Stomach (tissue), 9 donors: Measurements from ENCODE around the gene DOCK2. TPM values are rescaled to one million over a fixed set of nuclear protein-coding genes. Genes with fewer than 3 reads are reported as not detected.

Experiments
- DNase-seq, 2 donors: peaks; one replicate each; pipeline versions ENCODE4 v3.0.0 to v3.0.0-alpha.2; 2013 to 2019
- H3K27ac ChIP-seq, 5 donors: fragments of 200-600 bp in 4 of 5; sonication (generic) in 4 of 5; one replicate each; pipeline ENCODE4 v1.5.1; 2013 to 2019; ENCODE audit warnings: mild to moderate bottlenecking in 1 of 5, moderate library complexity in 1 of 5
- H3K27me3 ChIP-seq, 3 donors: fragments of 200-600 bp; sonication (generic); one replicate each; pipeline ENCODE4 v1.5.1; 2017 to 2019; ENCODE audit warnings: mixed run types in 1 of 3
- H3K36me3 ChIP-seq, 4 donors: fragments of 200-600 bp; sonication (generic); 1 replicate in 3 of 4; 2 replicates in 1 of 4; pipeline ENCODE4 v1.5.1; 2016 to 2019
- H3K4me1 ChIP-seq, 4 donors: fragments of 200-600 bp; sonication (generic); one replicate each; pipeline ENCODE4 v1.5.1; 2016 to 2019
- H3K4me3 ChIP-seq, 4 donors: fragments of 200-600 bp; sonication (generic) in 3 of 4; one replicate each; pipeline ENCODE4 v1.5.1; 2016 to 2019; ENCODE audit warnings: mild to moderate bottlenecking in 1 of 4
- H3K9me3 ChIP-seq, 4 donors: fragments of 200-600 bp; sonication (generic); one replicate each; pipeline ENCODE4 v1.5.1; 2016 to 2019
- EP300 ChIP-seq: sonication (generic); formaldehyde crosslinking; IDR thresholded peaks from one replicate; pipeline ENCODE4 v1.6.1; 2017; ENCODE audit warnings: antibody characterized with exemption
- POLR2A ChIP-seq, 4 donors: fragments of 450-650 bp; IDR thresholded peaks; one replicate each; pipeline ENCODE4 v1.6.1; 2016; ENCODE audit warnings: antibody characterized with exemption in 4 of 4, control low read depth in 2 of 4, mild to moderate bottlenecking in 1 of 4, moderate library complexity in 1 of 4
- POLR2AphosphoS5 ChIP-seq, 3 donors: sonication (generic); formaldehyde crosslinking; IDR thresholded peaks; one replicate each; pipeline ENCODE4 v1.6.1; 2016; ENCODE audit warnings: antibody characterized with exemption in 3 of 3
- WGBS, 5 donors: extraction: QIAGEN DNeasy Blood & Tissue Kit in 3 of 5; methylation state at CpG; one replicate each; pipeline versions ENCODE4 v1.1.5 to v1.1.7; 2013 to 2018; 5-methylcytosine and 5-hydroxymethylcytosine counted together
- intact Hi-C: fragments of 100-400 bp; cut with DNase I; formaldehyde crosslinking; loops from one replicate; pipeline ENCODE4 v1.15.1; 2023; ENCODE audit warnings: low total_unique reads
- polyA plus RNA-seq, 3 donors: library from polyadenylated mRNA; stranded (reverse); fragments of 200-250 nt; gene quantifications; one replicate each; pipeline ENCODE4 v1.2.3, GENCODE V29; 2013
- total RNA-seq, 5 donors: library from RNA; depleted of rRNA; stranded (reverse); fragments of >200 nt; gene quantifications; one replicate each; pipeline versions ENCODE4 v1.1.0 to v1.2.3, GENCODE V29; 2014 to 2016
- TF ChIP-seq, protein P1 (sequence below), 7 experiments: fragments of 450-650 bp in 4 of 7; fragments of 200-600 bp in 3 of 7; sonication (generic) in 3 of 7; IDR thresholded peaks; one replicate each; pipeline ENCODE4 v1.5.1; 2016 to 2019; ENCODE audit warnings: antibody characterized with exemption in 7 of 7, control low read depth in 2 of 7, mild to moderate bottlenecking in 1 of 7
- donor health status: healthy with polysubstance abuse.
- donor health status: Bipolar disorder and iron deficiency.
- donor health status: healthy.

DOCK2 gene
- total and polyA plus RNA-seq, 8 donors: 2.1 to 50.2 (median 8.5) TPM

DNA sequence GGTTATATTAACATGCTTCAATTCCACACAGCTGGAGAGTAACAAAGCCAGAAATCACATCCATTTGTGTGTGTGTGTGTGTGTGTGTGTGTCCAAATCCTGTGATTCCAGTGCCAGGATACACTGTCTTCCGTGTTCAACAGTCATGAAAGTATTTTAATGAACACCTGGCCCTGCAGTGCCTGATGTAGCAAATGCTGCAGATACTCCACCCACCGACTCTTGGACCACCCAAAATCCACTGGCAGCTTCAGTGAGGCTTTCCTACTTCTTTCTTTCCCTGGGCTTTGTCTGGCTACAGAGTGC is 356.4 kb downstream of the DOCK2 start:
- Histone ChIP-seq H3K27ac (no peak overlapping the region), H3K36me3 (no peaks in the 10 kb centered on the region), H3K4me1 (no peaks in the 10 kb centered on the region), H3K4me3 (no peak overlapping the region), H3K27me3 (peaks cover 0 to 9% (median 0%) of the 10 kb centered on the region in 3 donors), H3K9me3 (no peaks in the 10 kb centered on the region)
- 34 to 49% (median 41%) methylated on average over 2 of the region's 2 CpGs for WGBS, 5 donors
- TF ChIP-seq, protein P1, sequence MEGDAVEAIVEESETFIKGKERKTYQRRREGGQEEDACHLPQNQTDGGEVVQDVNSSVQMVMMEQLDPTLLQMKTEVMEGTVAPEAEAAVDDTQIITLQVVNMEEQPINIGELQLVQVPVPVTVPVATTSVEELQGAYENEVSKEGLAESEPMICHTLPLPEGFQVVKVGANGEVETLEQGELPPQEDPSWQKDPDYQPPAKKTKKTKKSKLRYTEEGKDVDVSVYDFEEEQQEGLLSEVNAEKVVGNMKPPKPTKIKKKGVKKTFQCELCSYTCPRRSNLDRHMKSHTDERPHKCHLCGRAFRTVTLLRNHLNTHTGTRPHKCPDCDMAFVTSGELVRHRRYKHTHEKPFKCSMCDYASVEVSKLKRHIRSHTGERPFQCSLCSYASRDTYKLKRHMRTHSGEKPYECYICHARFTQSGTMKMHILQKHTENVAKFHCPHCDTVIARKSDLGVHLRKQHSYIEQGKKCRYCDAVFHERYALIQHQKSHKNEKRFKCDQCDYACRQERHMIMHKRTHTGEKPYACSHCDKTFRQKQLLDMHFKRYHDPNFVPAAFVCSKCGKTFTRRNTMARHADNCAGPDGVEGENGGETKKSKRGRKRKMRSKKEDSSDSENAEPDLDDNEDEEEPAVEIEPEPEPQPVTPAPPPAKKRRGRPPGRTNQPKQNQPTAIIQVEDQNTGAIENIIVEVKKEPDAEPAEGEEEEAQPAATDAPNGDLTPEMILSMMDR (IDR thresholded peaks at IDR 0.05): no peak
- TF ChIP-seq EP300 (no peak), POLR2A (IDR thresholded peaks at IDR 0.05) (no peak), POLR2AphosphoS5 (IDR thresholded peaks at IDR 0.05) (no peak)
- intact Hi-C loops: no loop called here
- DNase-seq: no peak

DNA sequence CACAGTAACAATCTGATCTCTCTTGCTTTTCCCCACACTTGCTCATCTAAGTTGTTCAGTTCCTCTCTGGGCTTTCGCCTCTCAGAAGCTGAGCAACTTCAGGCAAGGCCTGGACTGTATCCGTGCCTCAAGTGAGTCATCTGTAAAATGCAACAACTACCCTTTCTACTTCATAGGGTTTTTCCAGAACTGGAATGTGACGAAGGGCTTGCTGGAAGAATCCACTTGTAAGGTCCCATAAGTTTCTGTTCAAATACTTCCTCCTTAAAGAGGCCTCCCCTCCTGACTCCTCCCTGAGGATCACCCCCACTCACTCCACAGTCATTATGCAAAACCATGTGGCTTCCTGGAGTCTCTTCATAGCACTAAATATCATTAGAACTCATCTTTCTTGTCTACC is 360.7 kb downstream of the DOCK2 start:
- WGBS, 5 donors: 82 to 91% (median 84%) methylated on average over 3 of the region's 3 CpGs
- intact Hi-C loops: no loop called here
- no peaks in the 10 kb centered on the region for H3K36me3 ChIP-seq
- no peaks in the 10 kb centered on the region for H3K4me1 ChIP-seq
- H3K9me3 ChIP-seq: no peaks in the 10 kb centered on the region
- TF ChIP-seq POLR2AphosphoS5 (IDR thresholded peaks at IDR 0.05): no peak
- H3K27ac ChIP-seq: no peak overlapping the region
- H3K4me3 ChIP-seq: no peak overlapping the region
- H3K27me3 ChIP-seq: no peaks in the 10 kb centered on the region
- DNase-seq: no peak

DNA sequence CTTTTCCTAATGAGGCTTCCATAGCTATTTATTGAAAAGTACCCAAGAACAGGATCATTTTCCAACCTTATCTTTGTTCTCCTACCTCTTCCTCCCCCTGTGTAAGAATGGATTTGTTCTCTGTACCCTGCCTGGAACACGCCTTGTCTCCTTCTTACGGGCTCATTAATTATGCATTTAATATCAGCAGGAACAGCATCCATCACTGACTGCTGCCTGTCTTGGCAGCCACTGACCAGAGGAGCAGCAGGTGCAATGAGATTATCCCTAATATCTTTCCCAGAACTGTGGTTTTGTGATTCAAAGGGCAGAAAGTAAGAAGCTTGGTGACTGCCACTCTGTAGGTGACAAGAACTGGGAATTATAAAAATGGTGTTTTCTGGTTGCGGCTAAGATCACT is 362.5 kb downstream of the DOCK2 start:
- TF ChIP-seq, protein P1 (IDR thresholded peaks at IDR 0.05): no peak
- TF ChIP-seq POLR2AphosphoS5 (IDR thresholded peaks at IDR 0.05) (no peak), EP300 (no peak), POLR2A (IDR thresholded peaks at IDR 0.05) (no peak)
- WGBS, 5 donors: 74 to 93% (median 83%) methylated on average over 3 of the region's 3 CpGs
- Histone ChIP-seq H3K36me3 (no peaks in the 10 kb centered on the region), H3K9me3 (no peaks in the 10 kb centered on the region), H3K27ac (no peak overlapping the region), H3K4me3 (no peak overlapping the region), H3K27me3 (no peaks in the 10 kb centered on the region), H3K4me1 (no peaks in the 10 kb centered on the region)
- no peak for DNase-seq
- intact Hi-C loops: no loop called here

DNA sequence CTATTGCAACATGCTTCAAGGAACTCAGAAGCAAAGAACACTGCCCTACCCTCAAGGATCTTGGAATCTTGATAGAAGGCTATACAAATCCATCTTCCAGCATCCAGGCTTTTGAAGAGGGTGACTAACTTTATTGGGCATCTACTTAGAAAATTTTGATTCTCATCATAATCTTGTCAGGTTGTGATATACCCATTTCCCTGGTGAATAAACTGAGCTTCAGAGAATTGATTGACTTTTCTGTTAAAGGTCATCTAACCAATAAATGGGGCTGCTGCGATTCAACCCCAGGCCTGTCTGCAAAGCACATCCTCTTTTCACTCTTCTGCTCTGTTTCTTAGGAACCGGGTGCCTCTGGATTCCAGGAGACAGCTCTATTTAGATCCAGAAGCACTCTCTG is 363.1 kb downstream of the DOCK2 start:
- 88 to 96% (median 92%) methylated on average over 2 of the region's 2 CpGs for WGBS, 5 donors
- no peaks in the 10 kb centered on the region for H3K36me3 ChIP-seq
- no peak overlapping the region for H3K4me3 ChIP-seq
- intact Hi-C loops: no loop called here
- H3K9me3 ChIP-seq: no peaks in the 10 kb centered on the region
- no peak for DNase-seq
- no peak overlapping the region for H3K27ac ChIP-seq
- H3K27me3 ChIP-seq: no peaks in the 10 kb centered on the region
- TF ChIP-seq POLR2A (IDR thresholded peaks at IDR 0.05): no peak
- TF ChIP-seq, protein P1 (IDR thresholded peaks at IDR 0.05): no peak
- no peak for TF ChIP-seq EP300
- TF ChIP-seq POLR2AphosphoS5 (IDR thresholded peaks at IDR 0.05): no peak
- no peaks in the 10 kb centered on the region for H3K4me1 ChIP-seq

DNA sequence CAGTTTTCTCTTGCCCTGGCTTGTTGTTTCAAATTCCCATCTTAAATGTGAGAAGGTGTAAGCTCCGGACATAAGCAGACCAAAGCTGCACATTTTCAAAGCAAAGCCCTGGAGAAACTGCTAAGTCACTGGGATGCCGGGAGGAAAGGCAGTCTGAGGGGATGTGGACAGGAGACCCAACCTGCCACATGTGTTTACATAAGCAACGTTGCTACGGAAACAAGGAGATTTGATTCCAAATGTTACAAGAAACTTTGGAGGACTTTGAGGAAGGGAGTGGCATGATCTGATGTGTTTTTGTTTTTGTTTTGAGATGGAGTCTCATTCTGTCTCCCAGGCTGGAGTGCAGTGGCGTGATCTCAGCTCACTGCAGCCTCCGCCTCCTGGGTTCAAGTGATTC is 368.9 kb downstream of the DOCK2 start:
- 45 to 61% (median 51%) methylated on average over 6 of the region's 6 CpGs for WGBS, 5 donors
- intact Hi-C loops: no loop called here

More for the DNA sequence above, 368.9 kb downstream of the DOCK2 start:
- H3K27ac ChIP-seq: no peak overlapping the region
- no peaks in the 10 kb centered on the region for H3K4me1 ChIP-seq
- no peaks in the 10 kb centered on the region for H3K9me3 ChIP-seq
- no peaks in the 10 kb centered on the region for H3K27me3 ChIP-seq
- no peak for DNase-seq
- peaks cover 0 to 6% (median 0%) of the 10 kb centered on the region in 4 donors for H3K36me3 ChIP-seq
- no peak for TF ChIP-seq EP300
- TF ChIP-seq POLR2AphosphoS5 (IDR thresholded peaks at IDR 0.05): no peak
- TF ChIP-seq, protein P1 (IDR thresholded peaks at IDR 0.05): no peak
- TF ChIP-seq POLR2A (IDR thresholded peaks at IDR 0.05): no peak
- H3K4me3 ChIP-seq: no peak overlapping the region
